B cell (primary cell): ENCODE results near the gene LYG1. TPM values are rescaled to one million over a fixed set of nuclear protein-coding genes. Genes with fewer than 3 reads are reported as not detected.

Experiments used
- ATAC-seq: fragments of 200-7000 bp; cut with Tn5 transposase; one replicate; pipeline ENCODE4 v1.10.0; 2021; ENCODE audit warnings: low read depth, mild to moderate bottlenecking, moderate number of reproducible peaks, moderate library complexity
- CTCF ChIA-PET: fragments of 350-600 bp; sonication (Branson Sonifier 250); formaldehyde crosslinking; loops from one replicate; lab custom pipeline; 2021; ENCODE audit warnings: antibody characterized with exemption, inconsistent platforms; lab: Charles Lee
- POLR2A ChIA-PET: fragments of 350-600 bp; sonication (Branson Sonifier 250); formaldehyde crosslinking; loops from one replicate; lab custom pipeline; 2021; ENCODE audit warnings: antibody characterized with exemption; lab: Charles Lee
- DNase-seq: peaks from one replicate; pipeline ENCODE4 v3.0.0; 2013
- H2AFZ ChIP-seq: 2 replicates; pipeline ENCODE4 v1.6.1; 2012; ENCODE audit warnings: mild to moderate bottlenecking, low read depth, low read length; ENCODE audit not compliant: insufficient read depth, poor library complexity, severe bottlenecking
- H3K27ac ChIP-seq, 2 donors: 1 replicate in 1 of 2; 2 replicates in 1 of 2; pipeline ENCODE4 v1.5.1; 2012 to 2013; ENCODE audit warnings: low read length in 2 of 2, mild to moderate bottlenecking in 2 of 2, moderate library complexity in 1 of 2
- H3K27me3 ChIP-seq, 4 experiments: fragments of 200-600 bp in 1 of 4; sonication (generic) in 1 of 4; replicated peaks in 1 of 4; 1 replicate in 2 of 4; 2 replicates in 2 of 4; pipeline versions ENCODE4 v1.6.1 to v1.7.0; 2013 to 2016; ENCODE audit warnings: low read length in 3 of 4, mild to moderate bottlenecking in 2 of 4, mixed read lengths in 1 of 4, moderate library complexity in 1 of 4; ENCODE audit not compliant: insufficient read depth in 4 of 4, control insufficient read depth in 3 of 4; ENCODE audit errors: control extremely low read depth in 1 of 4
- H3K36me3 ChIP-seq, 2 experiments: replicated peaks in 1 of 2; 1 replicate in 1 of 2; 2 replicates in 1 of 2; pipeline versions ENCODE4 v1.6.1 to v1.7.1; 2013; ENCODE audit warnings: low read length in 1 of 2; ENCODE audit not compliant: insufficient read depth in 2 of 2, control insufficient read depth in 1 of 2; ENCODE audit errors: control extremely low read depth in 1 of 2, extremely low read depth in 1 of 2
- H3K4me1 ChIP-seq, 2 donors: fragments of 200-600 bp in 1 of 2; sonication (generic) in 1 of 2; 1 replicate in 1 of 2; 2 replicates in 1 of 2; pipeline versions ENCODE4 v1.5.1 to v1.6.1; 2013 to 2017; ENCODE audit warnings: low read length in 2 of 2; ENCODE audit not compliant: control insufficient read depth in 2 of 2, insufficient read depth in 2 of 2
- H3K4me2 ChIP-seq: replicated peaks from 2 replicates; pipeline ENCODE3; 2012; ENCODE audit warnings: mild to moderate bottlenecking, low read depth, low read length; ENCODE audit not compliant: poor library complexity, severe bottlenecking
- H3K4me3 ChIP-seq, 5 experiments: fragments of 200-600 bp in 1 of 5; sonication (generic) in 1 of 5; 1 replicate in 3 of 5; 2 replicates in 2 of 5; pipeline versions ENCODE4 v1.5.1 to v1.7.0; 2011 to 2016; ENCODE audit warnings: low read length in 4 of 5, mild to moderate bottlenecking in 4 of 5, low read depth in 2 of 5, control low read depth in 1 of 5, moderate library complexity in 1 of 5; ENCODE audit not compliant: insufficient read depth in 1 of 5; ENCODE audit errors: control extremely low read depth in 1 of 5, extremely low read depth in 1 of 5
- H3K79me2 ChIP-seq: fragments of 200-600 bp; sonication (generic); one replicate; pipeline ENCODE4 v1.6.0; 2016; ENCODE audit warnings: low read length; ENCODE audit not compliant: control insufficient read depth, insufficient read depth
- H3K9ac ChIP-seq: fragments of 200-600 bp; sonication (generic); 2 replicates; pipeline ENCODE4 v1.6.1; 2017; ENCODE audit warnings: mild to moderate bottlenecking, low read length, moderate library complexity
- H3K9me3 ChIP-seq, 3 donors: one replicate each; pipeline versions ENCODE4 v1.6.1 to v1.7.1; 2013; ENCODE audit warnings: low read length in 2 of 3; ENCODE audit not compliant: control insufficient read depth in 2 of 3, insufficient read depth in 1 of 3; ENCODE audit errors: control extremely low read depth in 1 of 3
- H4K20me1 ChIP-seq: 2 replicates; pipeline ENCODE4 v1.6.0; 2012; ENCODE audit warnings: mild to moderate bottlenecking, low read length; ENCODE audit not compliant: insufficient read depth, control insufficient read depth, poor library complexity, severe bottlenecking
- H3K27ac Mint-ChIP-seq: one replicate; pipeline ENCODE4 v1.8.0; 2021; ENCODE audit warnings: mixed read lengths
- H3K27me3 Mint-ChIP-seq: one replicate; pipeline ENCODE4 v1.8.0; 2021; ENCODE audit warnings: mixed read lengths
- H3K4me1 Mint-ChIP-seq: one replicate; pipeline ENCODE4 v1.8.0; 2021; ENCODE audit warnings: mixed read lengths
- H3K4me3 Mint-ChIP-seq: one replicate; pipeline ENCODE4 v1.8.0; 2021; ENCODE audit warnings: mixed read lengths
- H3K9me3 Mint-ChIP-seq: one replicate; pipeline ENCODE4 v1.8.0; 2022; ENCODE audit warnings: mixed read lengths; ENCODE audit not compliant: insufficient read depth
- EZH2 ChIP-seq: IDR thresholded peaks from 2 replicates; pipeline ENCODE4 v1.6.1; 2012; ENCODE audit warnings: borderline replicate concordance, low read depth, mild to moderate bottlenecking, moderate library complexity, low read length; ENCODE audit not compliant: insufficient read depth, poor library complexity, severe bottlenecking
- WGBS: methylation state at CpG from one replicate; pipeline ENCODE4 v1.1.5; 2013; ENCODE audit warnings: missing lambda C conversion rate; ENCODE audit not compliant: insufficient coverage; 5-methylcytosine and 5-hydroxymethylcytosine counted together
- intact Hi-C: fragments of 100-400 bp; cut with micrococcal nuclease; formaldehyde crosslinking; loops from one replicate; pipeline ENCODE4 v1.10.0; 2022
- polyA plus RNA-seq: library from polyadenylated mRNA; depleted of rRNA; stranded (reverse); fragments of >200 nt; gene quantifications from 2 replicates; pipeline ENCODE4 v1.2.3, GENCODE V29; 2012
- total RNA-seq, 2 donors: library from RNA; stranded (reverse); fragments of 120-200 nt in 1 of 2; gene quantifications; 1 replicate in 1 of 2; 2 replicates in 1 of 2; pipeline versions ENCODE4 v1.2.3 to v1.2.4, GENCODE V29; 2013 to 2022
- TF ChIP-seq, protein P1 (sequence below): fragments of 200-600 bp; IDR thresholded peaks from one replicate; pipeline ENCODE4 v1.8.0; 2022; ENCODE audit warnings: antibody characterized with exemption, mild to moderate bottlenecking

LYG1 gene
- total and polyA plus RNA-seq, 2 donors (not counting 1 experiment from before 2014, with no cell fraction given): 3.0 to 4.5 TPM

GRCh38 chr2:99297994-99298393 is 3.0 kb downstream of the LYG1 start:
- ChIA-PET CTCF (no interaction called here), POLR2A (no interaction called here)
- intact Hi-C loops: no loop called here
- no peaks in the 10 kb centered on the region for H3K27me3 Mint-ChIP-seq
- Histone ChIP-seq H3K9me3 (peaks cover 0 to 6% (median 0%) of the 10 kb centered on the region in 3 donors), H3K4me2 (no peak overlapping the region), H4K20me1 (no peaks in the 10 kb centered on the region), H3K9ac (no peak overlapping the region), H2AFZ (no peak overlapping the region), H3K79me2 (no peaks in the 10 kb centered on the region), H3K4me1 (no peaks in the 10 kb centered on the region), H3K27ac (no peak overlapping the region), H3K4me3 (no peak overlapping the region), H3K36me3 (no peaks in the 10 kb centered on the region), H3K27me3 (no peaks in the 10 kb centered on the region)
- peaks cover 2% of the 10 kb centered on the region for H3K9me3 Mint-ChIP-seq
- ATAC-seq: no peak
- H3K4me3 Mint-ChIP-seq: no peak overlapping the region
- TF ChIP-seq EZH2: no peak
- TF ChIP-seq, protein P1, sequence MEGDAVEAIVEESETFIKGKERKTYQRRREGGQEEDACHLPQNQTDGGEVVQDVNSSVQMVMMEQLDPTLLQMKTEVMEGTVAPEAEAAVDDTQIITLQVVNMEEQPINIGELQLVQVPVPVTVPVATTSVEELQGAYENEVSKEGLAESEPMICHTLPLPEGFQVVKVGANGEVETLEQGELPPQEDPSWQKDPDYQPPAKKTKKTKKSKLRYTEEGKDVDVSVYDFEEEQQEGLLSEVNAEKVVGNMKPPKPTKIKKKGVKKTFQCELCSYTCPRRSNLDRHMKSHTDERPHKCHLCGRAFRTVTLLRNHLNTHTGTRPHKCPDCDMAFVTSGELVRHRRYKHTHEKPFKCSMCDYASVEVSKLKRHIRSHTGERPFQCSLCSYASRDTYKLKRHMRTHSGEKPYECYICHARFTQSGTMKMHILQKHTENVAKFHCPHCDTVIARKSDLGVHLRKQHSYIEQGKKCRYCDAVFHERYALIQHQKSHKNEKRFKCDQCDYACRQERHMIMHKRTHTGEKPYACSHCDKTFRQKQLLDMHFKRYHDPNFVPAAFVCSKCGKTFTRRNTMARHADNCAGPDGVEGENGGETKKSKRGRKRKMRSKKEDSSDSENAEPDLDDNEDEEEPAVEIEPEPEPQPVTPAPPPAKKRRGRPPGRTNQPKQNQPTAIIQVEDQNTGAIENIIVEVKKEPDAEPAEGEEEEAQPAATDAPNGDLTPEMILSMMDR: no peak
- H3K4me1 Mint-ChIP-seq: no peaks in the 10 kb centered on the region
- no peak overlapping the region for H3K27ac Mint-ChIP-seq
- WGBS: no CpG with 5 or more reads among the region's 2 CpGs
- no peak for DNase-seq

DNA sequence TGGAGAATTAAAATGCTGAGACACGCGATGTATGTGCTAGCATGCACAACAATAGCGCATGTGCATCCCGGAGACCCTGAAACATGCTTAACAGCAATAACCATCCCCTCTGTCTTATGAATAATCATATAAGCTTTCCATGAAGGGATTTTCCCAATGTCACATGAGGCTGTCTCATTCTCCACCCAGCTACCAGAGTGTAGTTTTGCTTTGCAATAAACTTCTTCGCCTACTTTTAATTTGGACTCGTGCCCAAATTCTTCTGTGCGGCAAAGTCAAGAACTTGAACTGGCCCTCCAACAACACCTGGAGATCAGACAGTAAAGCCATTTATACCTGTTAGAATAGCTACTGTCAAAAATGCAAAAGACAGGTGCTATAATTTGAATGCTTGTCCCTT is 15.5 kb downstream of the LYG1 start:
- no peak for DNase-seq
- intact Hi-C loops: no loop called here
- no peak overlapping the region for H3K4me2 ChIP-seq
- Mint-ChIP-seq H3K4me3 (no peak overlapping the region), H3K9me3 (peaks cover 3% of the 10 kb centered on the region), H3K4me1 (no peaks in the 10 kb centered on the region), H3K27me3 (no peaks in the 10 kb centered on the region), H3K27ac (no peak overlapping the region)
- WGBS: 100% methylated on average over 4 of the region's 7 CpGs
- CTCF ChIA-PET: no interaction called here
- no peak for ATAC-seq
- H3K9me3 ChIP-seq: peaks cover under 1 to 8% (median 2%) of the 10 kb centered on the region in 3 donors
- H3K27ac ChIP-seq: no peak overlapping the region
- no peaks in the 10 kb centered on the region for H3K27me3 ChIP-seq
- H3K4me3 ChIP-seq: no peak overlapping the region
- H3K36me3 ChIP-seq: peaks cover 0 to 3% of the 10 kb centered on the region in 2 experiments
- no peaks in the 10 kb centered on the region for H4K20me1 ChIP-seq
- H3K9ac ChIP-seq: no peak overlapping the region
- no peaks in the 10 kb centered on the region for H3K4me1 ChIP-seq
- H2AFZ ChIP-seq: no peak overlapping the region
- no peak for TF ChIP-seq EZH2
- TF ChIP-seq, protein P1: no peak
- POLR2A ChIA-PET: no interaction called here
- no peaks in the 10 kb centered on the region for H3K79me2 ChIP-seq
